H1 (cell line): ENCODE measurements around the gene TENT4A. TPM values are rescaled to one million over a fixed set of nuclear protein-coding genes. Genes with fewer than 3 reads are reported as not detected.

Experiments used
- CTCF ChIA-PET: fragments of 300-600 bp; sonication (Branson Sonifier 250); formaldehyde crosslinking; loops from one replicate; lab custom pipeline; 2021; ENCODE audit not compliant: partially characterized antibody; lab: Charles Lee
- POLR2A ChIA-PET: fragments of 300-600 bp; sonication (Branson Sonifier 250); formaldehyde crosslinking; loops from one replicate; lab custom pipeline; 2021; ENCODE audit warnings: inconsistent platforms; ENCODE audit not compliant: partially characterized antibody; lab: Charles Lee
- DNase-seq, 2 experiments: peaks; one replicate each; pipeline versions ENCODE4 v3.0.0 to v3.0.0-alpha.2; 2010 to 2022; ENCODE audit warnings: low spot score in 2 of 2, low read depth in 1 of 2, mixed read lengths in 1 of 2
- FAIRE-seq: peaks from 2 replicates; lab custom pipeline; 2011; peaks lifted over from hg19 to GRCh38; lab: Jason Lieb, UNC
- H2AFZ ChIP-seq: 2 replicates; pipeline ENCODE4 v1.8.1; 2012; ENCODE audit warnings: low read length, inconsistent platforms
- H2AK5ac ChIP-seq: 2 replicates; pipeline ENCODE4 v1.6.1; 2013; ENCODE audit warnings: low read depth, low read length
- H2BK120ac ChIP-seq: replicated peaks from 2 replicates; pipeline ENCODE3; 2013; ENCODE audit warnings: low read depth, low read length, inconsistent platforms
- H2BK12ac ChIP-seq: 2 replicates; pipeline ENCODE4 v1.6.1; 2013; ENCODE audit warnings: low read depth, low read length
- H2BK15ac ChIP-seq: 2 replicates; pipeline ENCODE4 v1.6.1; 2013; ENCODE audit warnings: low read length
- H2BK20ac ChIP-seq: 2 replicates; pipeline ENCODE4 v1.6.1; 2013; ENCODE audit warnings: low read length
- H2BK5ac ChIP-seq: 2 replicates; pipeline ENCODE4 v1.6.1; 2013; ENCODE audit warnings: low read depth, low read length
- H3K14ac ChIP-seq: 2 replicates; pipeline ENCODE4 v1.6.1; 2013; ENCODE audit warnings: inconsistent platforms; ENCODE audit not compliant: insufficient read length
- H3K18ac ChIP-seq: 2 replicates; pipeline ENCODE4 v1.6.1; 2013; ENCODE audit warnings: low read length; ENCODE audit errors: extremely low read depth
- H3K23ac ChIP-seq: 2 replicates; pipeline ENCODE4 v1.6.1; 2013; ENCODE audit warnings: inconsistent platforms; ENCODE audit not compliant: insufficient read length
- H3K23me2 ChIP-seq: 2 replicates; pipeline ENCODE4 v1.6.1; 2013; ENCODE audit warnings: low read depth, low read length
- H3K27ac ChIP-seq: 2 replicates; pipeline ENCODE4 v1.6.1; 2011; ENCODE audit warnings: low read depth, low read length, inconsistent platforms
- H3K27me3 ChIP-seq, 4 experiments: replicated peaks in 1 of 4; 1 replicate in 1 of 4; 2 replicates in 3 of 4; pipeline versions ENCODE4 v1.6.1 to v1.8.1; 2011 to 2013; ENCODE audit warnings: low read length in 3 of 4, mild to moderate bottlenecking in 3 of 4, inconsistent platforms in 2 of 4, mixed read lengths in 2 of 4, moderate library complexity in 1 of 4; ENCODE audit not compliant: control insufficient read depth in 3 of 4, insufficient read depth in 3 of 4; ENCODE audit errors: extremely low read depth in 1 of 4
- H3K36me3 ChIP-seq, 4 experiments: 2 replicates each; pipeline versions ENCODE4 v1.6.1 to v1.8.1; 2011 to 2013; ENCODE audit warnings: mild to moderate bottlenecking in 4 of 4, low read length in 3 of 4, moderate library complexity in 2 of 4, control low read depth in 1 of 4, inconsistent platforms in 1 of 4; ENCODE audit not compliant: insufficient read depth in 4 of 4, control insufficient read depth in 2 of 4
- H3K4ac ChIP-seq: replicated peaks from 2 replicates; pipeline ENCODE3; 2013; ENCODE audit warnings: low read length, low read depth, mixed read lengths, inconsistent platforms; ENCODE audit not compliant: insufficient read length
- H3K4me1 ChIP-seq, 4 experiments: replicated peaks in 1 of 4; 1 replicate in 1 of 4; 2 replicates in 3 of 4; pipeline versions ENCODE4 v1.6.1 to v1.8.1; 2011 to 2013; ENCODE audit warnings: low read length in 3 of 4, inconsistent platforms in 2 of 4, mixed read lengths in 1 of 4; ENCODE audit not compliant: insufficient read depth in 4 of 4, control insufficient read depth in 3 of 4
- H3K4me2 ChIP-seq, 2 experiments: 2 replicates each; pipeline versions ENCODE4 v1.6.1 to v1.8.1; 2011 to 2013; ENCODE audit warnings: low read depth in 2 of 2, low read length in 2 of 2, control low read depth in 1 of 2, inconsistent platforms in 1 of 2, mild to moderate bottlenecking in 1 of 2; ENCODE audit not compliant: insufficient read depth in 1 of 2
- H3K4me3 ChIP-seq, 4 experiments: fragments of 200-600, 300-600 bp in 1 of 4; sonication (generic), shearing (Covaris generic), sonication (Bioruptor Twin) in 1 of 4; 2 replicates each; pipeline versions ENCODE4 v1.5.1 to v1.8.1; 2011 to 2016; ENCODE audit warnings: low read length in 4 of 4, low read depth in 3 of 4, control low read depth in 2 of 4, inconsistent platforms in 2 of 4, mild to moderate bottlenecking in 2 of 4, mixed read lengths in 1 of 4, moderate library complexity in 1 of 4; ENCODE audit not compliant: insufficient read depth in 2 of 4; ENCODE audit errors: extremely low read depth in 1 of 4
- H3K56ac ChIP-seq: replicated peaks from 2 replicates; pipeline ENCODE3; 2013; ENCODE audit warnings: low read depth, mild to moderate bottlenecking, mixed read lengths, low read length, inconsistent platforms; ENCODE audit not compliant: insufficient read length
- H3K79me1 ChIP-seq: 2 replicates; pipeline ENCODE4 v1.6.1; 2013; ENCODE audit warnings: low read depth, low read length, control low read depth
- H3K79me2 ChIP-seq, 2 experiments: 2 replicates each; pipeline versions ENCODE4 v1.6.1 to v1.8.1; 2012 to 2013; ENCODE audit warnings: low read length in 2 of 2, mild to moderate bottlenecking in 2 of 2, inconsistent platforms in 1 of 2; ENCODE audit not compliant: insufficient read depth in 2 of 2, control insufficient read depth in 1 of 2
- H3K9ac ChIP-seq, 4 experiments: replicated peaks in 1 of 4; 1 replicate in 1 of 4; 2 replicates in 3 of 4; pipeline versions ENCODE4 v1.6.1 to v1.8.1; 2011 to 2013; ENCODE audit warnings: low read depth in 3 of 4, low read length in 3 of 4, control low read depth in 2 of 4, mild to moderate bottlenecking in 2 of 4, moderate library complexity in 2 of 4, inconsistent platforms in 1 of 4; ENCODE audit errors: extremely low read depth in 1 of 4
- H3K9me3 ChIP-seq, 2 experiments: 2 replicates each; pipeline versions ENCODE4 v1.6.1 to v1.8.1; 2012 to 2013; ENCODE audit warnings: mild to moderate bottlenecking in 2 of 2, moderate library complexity in 2 of 2, control low read depth in 1 of 2, inconsistent platforms in 1 of 2, low read depth in 1 of 2, low read length in 1 of 2, mixed read lengths in 1 of 2; ENCODE audit not compliant: insufficient read depth in 2 of 2
- H4K20me1 ChIP-seq, 2 experiments: replicated peaks in 1 of 2; 2 replicates each; pipeline versions ENCODE3 to v1.8.1; 2011 to 2013; ENCODE audit warnings: inconsistent platforms in 2 of 2, low read length in 2 of 2, mild to moderate bottlenecking in 1 of 2; ENCODE audit not compliant: insufficient read depth in 2 of 2, control insufficient read depth in 1 of 2
- H4K5ac ChIP-seq: 2 replicates; pipeline ENCODE4 v1.6.1; 2013; ENCODE audit warnings: low read length, low read depth, mixed read lengths, inconsistent platforms; ENCODE audit not compliant: insufficient read length
- H4K8ac ChIP-seq: 2 replicates; pipeline ENCODE4 v1.8.0; 2013; ENCODE audit warnings: mild to moderate bottlenecking, moderate library complexity, low read length, inconsistent platforms; ENCODE audit not compliant: insufficient read depth; ENCODE audit errors: extremely low read depth
- H4K91ac ChIP-seq: replicated peaks from 2 replicates; pipeline ENCODE3; 2013; ENCODE audit warnings: low read length, mixed read lengths, inconsistent platforms; ENCODE audit not compliant: insufficient read length
- CEBPB ChIP-seq: IDR thresholded peaks from 2 replicates; pipeline ENCODE4 v1.6.1; 2012; ENCODE audit warnings: low read depth, low read length
- CHD1 ChIP-seq: IDR thresholded peaks from 2 replicates; pipeline ENCODE4 v1.6.1; 2012; ENCODE audit warnings: low read depth, low read length, improper control_type of control experiment
- CTCF ChIP-seq, 3 experiments: IDR thresholded peaks; 1 replicate in 2 of 3; 2 replicates in 1 of 3; pipeline versions ENCODE4 v1.5.1 to v1.6.1; 2011; ENCODE audit warnings: low read length in 3 of 3, mild to moderate bottlenecking in 3 of 3, inconsistent platforms in 2 of 3, low read depth in 1 of 3, moderate library complexity in 1 of 3; ENCODE audit not compliant: insufficient read depth in 1 of 3; ENCODE audit errors: control extremely low read depth in 1 of 3
- HDAC2 ChIP-seq, 2 experiments: fragments of 300-600 bp in 1 of 2; sonication (generic) in 1 of 2; IDR thresholded peaks; 2 replicates each; pipeline ENCODE4 v1.6.1; 2011 to 2012; ENCODE audit warnings: low read depth in 2 of 2, low read length in 2 of 2, mild to moderate bottlenecking in 2 of 2, moderate library complexity in 2 of 2, borderline replicate concordance in 1 of 2, inconsistent platforms in 1 of 2
- WGBS, 2 experiments: shearing (Covaris generic) in 1 of 2; methylation state at CpG; one replicate each; pipeline versions ENCODE4 v1.1.6 to v1.1.7; 2013 to 2015; ENCODE audit warnings: low lambda C conversion rate in 2 of 2, mixed read lengths in 2 of 2, inconsistent platforms in 1 of 2, low coverage in 1 of 2, missing lambda C conversion rate in 1 of 2; ENCODE audit not compliant: insufficient replicate concordance in 2 of 2, insufficient coverage in 1 of 2, insufficient read length in 1 of 2; ENCODE audit errors: extremely low coverage in 1 of 2, missing lambda C conversion rate in 1 of 2; 5-methylcytosine and 5-hydroxymethylcytosine counted together
- polyA plus RNA-seq, 7 experiments: library from polyadenylated mRNA; depleted of rRNA in 3 of 7; stranded (reverse) in 5 of 7; unstranded in 2 of 7; fragments of >200 nt in 5 of 7; fragments of 200-250 nt in 2 of 7; gene quantifications; 1 replicate in 5 of 7; 2 replicates in 1 of 7; 4 replicates in 1 of 7; pipeline versions ENCODE4 v1.2.1 to v1.2.3, GENCODE V29; 2011 to 2013; ENCODE audit warnings: missing spikeins in 2 of 7, mixed read lengths in 2 of 7
- total RNA-seq: library from RNA; stranded (reverse); fragmentation: NEBNext Ultra II Directional; extraction: Animal tissue kit (Norgen Biotek cat#: 25700); gene quantifications from 2 replicates; pipeline ENCODE4 v1.2.1, GENCODE V29; 2021

Gene TENT4A
- total and polyA plus RNA-seq, 2 of the 8 experiments (the other 6 are each of a cell fraction or from before 2014, with no cell fraction given) = 8.9 to 25.1 TPM

GRCh38 chr5:6721442-6721841 is 8.2 kb downstream of the TENT4A start:
- Histone ChIP-seq H3K9ac (no peak overlapping the region), H2BK5ac (no peak overlapping the region), H3K4me1 (peaks cover 0 to 10% (median 4%) of the 10 kb centered on the region in 4 experiments; a peak in 5 of 7 replicates), H3K27me3 (no peaks in the 10 kb centered on the region), H3K23ac (no peak overlapping the region), H3K9me3 (no peaks in the 10 kb centered on the region), H3K4ac (no peak overlapping the region), H3K14ac (no peak overlapping the region), H4K5ac (no peak overlapping the region), H3K56ac (no peak overlapping the region), H2AFZ (no peak overlapping the region), H3K36me3 (no peaks in the 10 kb centered on the region), H2BK120ac (no peak overlapping the region), H3K79me1 (peaks cover 42% of the 10 kb centered on the region), H3K18ac (no peak overlapping the region), H3K23me2 (no peaks in the 10 kb centered on the region), H2BK15ac (no peak overlapping the region), H2BK20ac (no peak overlapping the region), H4K91ac (no peak overlapping the region), H4K8ac (no peak overlapping the region), H3K27ac (no peak overlapping the region), H4K20me1 (peaks cover 26 to 61% of the 10 kb centered on the region in 2 experiments), H3K4me2 (no peak overlapping the region), H3K79me2 (peaks cover 18 to 96% of the 10 kb centered on the region in 2 experiments), H2BK12ac (no peak overlapping the region), H2AK5ac (no peak overlapping the region), H3K4me3 (no peak overlapping the region)
- WGBS, 2 experiments = 97% methylated on average over 4 of the region's 4 CpGs; no CpG with 5 or more reads in 1 of the 2 experiments
- POLR2A ChIA-PET = interaction anchor here (1.3 to 1.9 kb wide), 2 partner anchors 10 to 89 kb away, joined by 5 to 6 read pairs; partner anchors contain the start of genes NSUN2 and SRD5A1
- CTCF ChIA-PET = interaction anchor here (1.7 to 4.1 kb wide), 2 partner anchors 10 to 24 kb away, joined by 6 to 25 read pairs; no protein-coding TSS in a partner anchor
- DNase-seq = no peak
- FAIRE-seq = no peak
- TF ChIP-seq CEBPB = no peak
- no peak for TF ChIP-seq CTCF (IDR thresholded peaks at IDR 0.05; ENCODE audit: control extremely low read depth in 1 of 3, insufficient read depth in 1 of 3, low read depth in 1 of 3, low read length in 3 of 3)
- TF ChIP-seq CHD1 = no peak
- TF ChIP-seq HDAC2 (IDR thresholded peaks at IDR 0.05; ENCODE audit: borderline replicate concordance in 1 of 2, low read depth in 2 of 2, low read length in 2 of 2) = no peak
